Hepatocyte (in vitro differentiated cells): Measurements from ENCODE around the gene SLC38A10.

Experiments
- EZH2phosphoT487 ChIP-seq: fragments of 200-600 bp; sonication (generic); IDR thresholded peaks from one replicate; pipeline ENCODE4 v1.6.1; 2018; ENCODE audit warnings: antibody characterized with exemption, mild to moderate bottlenecking, low read depth, moderate library complexity; ENCODE audit not compliant: unreplicated experiment, severe bottlenecking
- TF ChIP-seq, protein P1 (sequence below): fragments of 200-600 bp; sonication (generic); IDR thresholded peaks from 2 replicates; pipeline ENCODE4 v1.5.1; 2016; ENCODE audit warnings: antibody characterized with exemption, mild to moderate bottlenecking; ENCODE audit not compliant: poor library complexity

DNA sequence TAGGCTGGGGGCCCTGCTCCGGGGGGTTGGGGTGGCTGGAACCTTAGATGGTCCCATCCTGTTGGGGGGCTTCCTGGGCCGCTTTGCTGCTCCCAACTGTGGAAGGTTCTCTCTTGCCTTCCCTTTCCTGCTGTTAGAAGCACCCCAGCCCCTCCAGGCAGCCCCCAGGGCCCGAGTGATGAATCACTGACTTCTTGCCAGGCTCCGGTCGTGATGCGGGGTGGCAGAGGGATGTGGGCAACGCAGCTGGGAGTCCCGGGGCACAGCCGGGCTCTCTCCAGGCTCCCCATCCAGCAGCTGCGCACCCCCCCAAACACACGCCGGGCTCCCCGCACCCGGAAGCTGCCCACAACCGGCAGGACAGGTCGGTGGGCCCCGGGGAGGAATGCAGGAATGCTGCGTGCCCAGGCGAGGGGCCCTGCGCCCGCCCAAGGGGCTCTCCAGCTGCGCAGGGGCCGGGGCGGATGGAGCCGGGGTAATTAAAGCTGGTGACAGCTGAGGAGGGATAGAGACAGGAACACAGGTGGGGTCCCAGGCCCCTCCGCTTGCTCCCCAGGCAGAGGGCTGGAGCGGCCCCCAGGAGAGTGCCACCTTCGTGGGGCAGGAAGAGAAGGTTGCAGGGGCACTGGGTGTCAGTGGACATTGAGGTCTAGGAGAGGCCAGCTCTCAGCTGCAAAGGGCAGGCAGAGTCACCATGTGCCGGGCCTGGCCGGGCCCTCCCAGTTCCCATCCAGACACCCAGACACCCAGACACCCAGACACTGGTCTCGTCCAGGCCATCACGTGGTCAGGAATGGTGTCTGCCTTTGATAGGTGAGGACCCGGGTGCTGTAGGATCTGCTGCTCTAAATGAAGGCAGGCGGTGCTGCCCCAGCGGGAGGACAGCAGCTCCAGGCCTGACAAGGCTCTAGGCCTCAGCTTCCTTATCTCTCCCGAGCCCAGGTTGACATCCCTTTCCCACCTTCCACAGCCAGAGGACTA is 15.0 kb upstream of the SLC38A10 start:
- TF ChIP-seq EZH2phosphoT487, result no peak
- TF ChIP-seq, protein P1, sequence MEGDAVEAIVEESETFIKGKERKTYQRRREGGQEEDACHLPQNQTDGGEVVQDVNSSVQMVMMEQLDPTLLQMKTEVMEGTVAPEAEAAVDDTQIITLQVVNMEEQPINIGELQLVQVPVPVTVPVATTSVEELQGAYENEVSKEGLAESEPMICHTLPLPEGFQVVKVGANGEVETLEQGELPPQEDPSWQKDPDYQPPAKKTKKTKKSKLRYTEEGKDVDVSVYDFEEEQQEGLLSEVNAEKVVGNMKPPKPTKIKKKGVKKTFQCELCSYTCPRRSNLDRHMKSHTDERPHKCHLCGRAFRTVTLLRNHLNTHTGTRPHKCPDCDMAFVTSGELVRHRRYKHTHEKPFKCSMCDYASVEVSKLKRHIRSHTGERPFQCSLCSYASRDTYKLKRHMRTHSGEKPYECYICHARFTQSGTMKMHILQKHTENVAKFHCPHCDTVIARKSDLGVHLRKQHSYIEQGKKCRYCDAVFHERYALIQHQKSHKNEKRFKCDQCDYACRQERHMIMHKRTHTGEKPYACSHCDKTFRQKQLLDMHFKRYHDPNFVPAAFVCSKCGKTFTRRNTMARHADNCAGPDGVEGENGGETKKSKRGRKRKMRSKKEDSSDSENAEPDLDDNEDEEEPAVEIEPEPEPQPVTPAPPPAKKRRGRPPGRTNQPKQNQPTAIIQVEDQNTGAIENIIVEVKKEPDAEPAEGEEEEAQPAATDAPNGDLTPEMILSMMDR, result no peak
